ENCODE results near the gene MFSD12. TPM values are rescaled to one million over a fixed set of nuclear protein-coding genes. Genes with fewer than 3 reads are reported as not detected.

Gene MFSD12
- total RNA-seq, 1 experiment from 2014 or later, result 121 TPM

GRCh38 chr19:3565139-3565538 lies 7.8 kb upstream of the MFSD12 start:
- Histone ChIP-seq H3K4me2 (ENCODE audit: low read length) (no peak overlapping the region), H3K4me1 (ENCODE audit: insufficient read depth, low read length) (peaks cover 12% of the 10 kb centered on the region), H3K27ac (ENCODE audit: low read length) (peak overlapping the region; percentile 58), H3K27me3 (ENCODE audit: low read length) (no peaks in the 10 kb centered on the region), H3F3A (ENCODE audit: low read length, unreplicated experiment) (no peaks in the 10 kb centered on the region), H3K79me2 (ENCODE audit: low read length) (no peaks in the 10 kb centered on the region), H2AFZ (ENCODE audit: low read length) (no peak overlapping the region), H4K20me1 (ENCODE audit: low read length) (no peaks in the 10 kb centered on the region), H3K4me3 (ENCODE audit: low read length) (no peak overlapping the region), H3K9ac (ENCODE audit: low read length) (no peak overlapping the region), H3K36me3 (ENCODE audit: low read depth, low read length) (no peaks in the 10 kb centered on the region), H3K9me3 (ENCODE audit: low read length) (no peaks in the 10 kb centered on the region), H3K9me2 (replicated peaks; ENCODE audit: low read length) (no peaks in the 10 kb centered on the region)
- TF ChIP-seq CTCF (conservative IDR thresholded peaks at IDR 0.05; ENCODE audit: low read depth, low read length) (no peak), EZH2 (IDR thresholded peaks at IDR 0.05; ENCODE audit: low read length, unreplicated experiment) (no peak), EZH2phosphoT487 (IDR thresholded peaks at IDR 0.05; ENCODE audit: borderline replicate concordance, low read length) (no peak)
- peak; percentile 68 for DNase-seq
- ATAC-seq, result peak; percentile 87
- intact Hi-C loops (cut with micrococcal nuclease), result no loop called here
- POLR2A ChIA-PET (ENCODE audit: unreplicated experiment), result no interaction called here
- BruUV-seq (replicated peaks), result no TSS peak
- CTCF ChIA-PET, result no interaction called here

GRCh38 chr19:3563709-3564524 lies 6.5 kb upstream of the MFSD12 start:
- CTCF ChIA-PET, result no interaction called here
- H3K4me2 ChIP-seq (ENCODE audit: low read length), result no peak overlapping the region
- no peaks in the 10 kb centered on the region for H4K20me1 ChIP-seq (ENCODE audit: low read length)
- no peaks in the 10 kb centered on the region for H3K36me3 ChIP-seq (ENCODE audit: low read depth, low read length)
- no peak for TF ChIP-seq EZH2phosphoT487 (IDR thresholded peaks at IDR 0.05; ENCODE audit: borderline replicate concordance, low read length)
- H3K4me3 ChIP-seq (ENCODE audit: low read length), result no peak overlapping the region
- H3K9me2 ChIP-seq (replicated peaks; ENCODE audit: low read length), result no peaks in the 10 kb centered on the region
- H3K27ac ChIP-seq (ENCODE audit: low read length), result no peak overlapping the region
- no peak for DNase-seq
- POLR2A ChIA-PET (ENCODE audit: unreplicated experiment), result no interaction called here
- H3K4me1 ChIP-seq (ENCODE audit: insufficient read depth, low read length), result peaks cover 12% of the 10 kb centered on the region
- H2AFZ ChIP-seq (ENCODE audit: low read length), result no peak overlapping the region
- H3F3A ChIP-seq (ENCODE audit: low read length, unreplicated experiment), result no peaks in the 10 kb centered on the region
- H3K27me3 ChIP-seq (ENCODE audit: low read length), result no peaks in the 10 kb centered on the region
- intact Hi-C loops (cut with micrococcal nuclease), result no loop called here
- H3K9me3 ChIP-seq (ENCODE audit: low read length), result no peaks in the 10 kb centered on the region
- H3K79me2 ChIP-seq (ENCODE audit: low read length), result no peaks in the 10 kb centered on the region
- H3K9ac ChIP-seq (ENCODE audit: low read length), result no peak overlapping the region
- no peak for ATAC-seq
- BruUV-seq (replicated peaks), result no TSS peak

- Histone ChIP-seq H3K4me1 (ENCODE audit: insufficient read depth, low read length) (peaks cover 13% of the 10 kb centered on the region; the same call in 1 of the 2 replicates), H3K27ac (ENCODE audit: low read length) (peak overlapping the region; percentile 30; the same call in 1 of the 2 replicates), H3K9ac (ENCODE audit: low read length) (peak overlapping the region; percentile 76), H3K4me3 (ENCODE audit: low read length) (peak overlapping the region; percentile 91), H3K27me3 (ENCODE audit: low read length) (no peaks in the 10 kb centered on the region), H3F3A (ENCODE audit: low read length, unreplicated experiment) (no peaks in the 10 kb centered on the region), H3K36me3 (ENCODE audit: low read depth, low read length) (no peaks in the 10 kb centered on the region), H3K4me2 (ENCODE audit: low read length) (peak overlapping the region; percentile 92), H2AFZ (ENCODE audit: low read length) (no peak overlapping the region), H3K9me2 (replicated peaks; ENCODE audit: low read length) (no peaks in the 10 kb centered on the region), H3K9me3 (ENCODE audit: low read length) (no peaks in the 10 kb centered on the region), H3K79me2 (ENCODE audit: low read length) (peaks cover 41% of the 10 kb centered on the region), H4K20me1 (ENCODE audit: low read length) (peaks cover 18% of the 10 kb centered on the region)
- ChIA-PET POLR2A (ENCODE audit: unreplicated experiment) (interaction anchor here (0.6 kb wide), 1 partner anchor 12 kb away, joined by 13 read pairs; no protein-coding TSS in a partner anchor), CTCF (no interaction called here)
- BruUV-seq (replicated peaks), result no TSS peak
- TF ChIP-seq EZH2 (IDR thresholded peaks at IDR 0.05; ENCODE audit: low read length, unreplicated experiment) (no peak), CTCF (conservative IDR thresholded peaks at IDR 0.05; ENCODE audit: low read depth, low read length) (no peak), EZH2phosphoT487 (IDR thresholded peaks at IDR 0.05; ENCODE audit: borderline replicate concordance, low read length) (no peak)
- DNase-seq (peak; percentile 45), ATAC-seq (peak; percentile 19)
- intact Hi-C loops (cut with micrococcal nuclease), result no loop called here
Measured at GRCh38 chr19:3556978-3557460, 367 bp downstream of the MFSD12 start.

All from PC-3 (cell line).